IPS-20b (cell line): ENCODE data around the gene MRPL20.

ENCODE experiments used
- H3K27ac ChIP-seq: one replicate; pipeline ENCODE4 v1.5.1; 2013; ENCODE audit warnings: low read length
- H3K27me3 ChIP-seq: 2 replicates; pipeline ENCODE4 v1.6.1; 2013; ENCODE audit warnings: mild to moderate bottlenecking, low read length, inconsistent platforms; ENCODE audit not compliant: insufficient read depth
- H3K36me3 ChIP-seq: 2 replicates; pipeline ENCODE4 v1.6.1; 2013; ENCODE audit warnings: low read depth, mild to moderate bottlenecking, inconsistent platforms, low read length, moderate library complexity; ENCODE audit not compliant: insufficient read depth
- H3K4me1 ChIP-seq: 2 replicates; pipeline ENCODE4 v1.6.1; 2013; ENCODE audit warnings: mild to moderate bottlenecking, control low read depth, inconsistent platforms, low read length, moderate library complexity; ENCODE audit not compliant: insufficient read depth
- H3K4me3 ChIP-seq: 2 replicates; pipeline ENCODE4 v1.5.1; 2013; ENCODE audit warnings: mild to moderate bottlenecking, low read length, inconsistent platforms
- H3K9ac ChIP-seq: 2 replicates; pipeline ENCODE4 v1.6.1; 2013; ENCODE audit warnings: low read depth, mild to moderate bottlenecking, inconsistent platforms, low read length, moderate library complexity
- H3K9me3 ChIP-seq: 2 replicates; pipeline ENCODE4 v1.6.1; 2013; ENCODE audit warnings: mild to moderate bottlenecking, low read depth, low read length, inconsistent platforms; ENCODE audit not compliant: insufficient read depth

MRPL20 gene

GRCh38 chr1:1399187-1399871, 7.8 kb downstream of the MRPL20 start, which contains the start of gene CCNL2:
Gene CCNL2, minus strand, starts transcription at chr1:1399335. Its CDS starts 29 bp downstream, at chr1:1399306.
- H3K4me1 ChIP-seq = peaks cover 11% of the 10 kb centered on the region
- H3K36me3 ChIP-seq = peaks cover 74% of the 10 kb centered on the region
- H3K4me3 ChIP-seq = peak within 1 kb of the TSS; percentile 99
- H3K9ac ChIP-seq = peak within 1 kb of the TSS; percentile 98
- H3K9me3 ChIP-seq = no peaks in the 10 kb centered on the region
- H3K27ac ChIP-seq = peak within 1 kb of the TSS; percentile 77
- no peaks in the 10 kb centered on the region for H3K27me3 ChIP-seq

- Histone ChIP-seq H3K4me3 (peak overlapping the region; percentile 99), H3K4me1 (peaks cover 11% of the 10 kb centered on the region), H3K27ac (peak overlapping the region; percentile 58), H3K9me3 (no peaks in the 10 kb centered on the region), H3K9ac (peak overlapping the region; percentile 97), H3K36me3 (peaks cover 75% of the 10 kb centered on the region), H3K27me3 (no peaks in the 10 kb centered on the region)
These were observed 8.4 kb downstream of the MRPL20 start for GRCh38 chr1:1398677-1399186.

GRCh38 chr1:1397839-1398523, 9.1 kb downstream of the MRPL20 start:
- Histone ChIP-seq H3K36me3 (peaks cover 75% of the 10 kb centered on the region), H3K9ac (peak overlapping the region; percentile 97), H3K4me3 (peak overlapping the region; percentile 99), H3K4me1 (peaks cover 11% of the 10 kb centered on the region), H3K9me3 (no peaks in the 10 kb centered on the region), H3K27me3 (no peaks in the 10 kb centered on the region), H3K27ac (no peak overlapping the region)

- no peak overlapping the region for H3K9ac ChIP-seq
- no peak overlapping the region for H3K27ac ChIP-seq
- H3K4me1 ChIP-seq = 0 out of 2 replicates have a peak, but pooled peaks cover 2% of the 10 kb centered on the region
- H3K4me3 ChIP-seq = no peak overlapping the region
- peaks cover 76% of the 10 kb centered on the region for H3K36me3 ChIP-seq
- no peaks in the 10 kb centered on the region for H3K9me3 ChIP-seq
- H3K27me3 ChIP-seq = no peaks in the 10 kb centered on the region
These were observed 11.9 kb downstream of the MRPL20 start for GRCh38 chr1:1395166-1395565.

GRCh38 chr1:1394116-1394515, 13.0 kb downstream of the MRPL20 start:
- no peak overlapping the region for H3K27ac ChIP-seq
- H3K27me3 ChIP-seq = no peaks in the 10 kb centered on the region
- peaks cover 86% of the 10 kb centered on the region for H3K36me3 ChIP-seq
- no peak overlapping the region for H3K4me3 ChIP-seq
- H3K9me3 ChIP-seq = no peaks in the 10 kb centered on the region
- no peak overlapping the region for H3K9ac ChIP-seq
- 0 out of 2 replicates have a peak, but pooled peaks cover 2% of the 10 kb centered on the region for H3K4me1 ChIP-seq

GRCh38 chr1:1393428-1393827, 13.7 kb downstream of the MRPL20 start:
- Histone ChIP-seq H3K4me3 (no peak overlapping the region), H3K9ac (no peak overlapping the region), H3K9me3 (no peaks in the 10 kb centered on the region), H3K36me3 (peaks cover 93% of the 10 kb centered on the region), H3K4me1 (0 out of 2 replicates have a peak, but pooled peaks cover 2% of the 10 kb centered on the region), H3K27me3 (no peaks in the 10 kb centered on the region), H3K27ac (no peak overlapping the region)

- Histone ChIP-seq H3K36me3 (peaks cover 95% of the 10 kb centered on the region), H3K4me3 (no peak overlapping the region), H3K27ac (no peak overlapping the region), H3K4me1 (no peaks in the 10 kb centered on the region), H3K9ac (no peak overlapping the region), H3K9me3 (no peaks in the 10 kb centered on the region), H3K27me3 (no peaks in the 10 kb centered on the region)
These were observed 14.1 kb downstream of the MRPL20 start for GRCh38 chr1:1393014-1393413.

- Histone ChIP-seq H3K4me3 (no peak overlapping the region), H3K36me3 (peaks cover 99% of the 10 kb centered on the region), H3K27me3 (no peaks in the 10 kb centered on the region)
These were observed 15.9 kb downstream of the MRPL20 start for GRCh38 chr1:1391225-1391624.

GRCh38 chr1:1390675-1391074, 16.4 kb downstream of the MRPL20 start:
- H3K36me3 ChIP-seq = peaks cover 99% of the 10 kb centered on the region
- H3K4me1 ChIP-seq = no peaks in the 10 kb centered on the region
- H3K27ac ChIP-seq = no peak overlapping the region
- no peaks in the 10 kb centered on the region for H3K9me3 ChIP-seq
- H3K27me3 ChIP-seq = no peaks in the 10 kb centered on the region
- no peak overlapping the region for H3K4me3 ChIP-seq
- H3K9ac ChIP-seq = no peak overlapping the region

More at GRCh38 chr1:1391225-1391624, 15.9 kb downstream of the MRPL20 start:
- H3K9ac ChIP-seq = no peak overlapping the region
- H3K27ac ChIP-seq = no peak overlapping the region
- H3K4me1 ChIP-seq = no peaks in the 10 kb centered on the region
- no peaks in the 10 kb centered on the region for H3K9me3 ChIP-seq

- Histone ChIP-seq H3K27me3 (no peaks in the 10 kb centered on the region), H3K4me3 (no peak overlapping the region), H3K27ac (no peak overlapping the region), H3K9me3 (no peaks in the 10 kb centered on the region), H3K4me1 (no peaks in the 10 kb centered on the region), H3K36me3 (peaks cover 81% of the 10 kb centered on the region), H3K9ac (no peak overlapping the region)
These were observed 19.0 kb downstream of the MRPL20 start for GRCh38 chr1:1388078-1388472.

- Histone ChIP-seq H3K4me1 (no peaks in the 10 kb centered on the region), H3K27me3 (no peaks in the 10 kb centered on the region), H3K27ac (no peak overlapping the region), H3K9ac (no peak overlapping the region), H3K36me3 (peaks cover 74% of the 10 kb centered on the region), H3K9me3 (no peaks in the 10 kb centered on the region), H3K4me3 (no peak overlapping the region)
These were observed 19.7 kb downstream of the MRPL20 start for GRCh38 chr1:1387098-1388077.
